T-helper 1 cell treated with Interleukin-12 subunit alpha and Interleukin-12 subunit beta and Interleukin-4 antibody, amounts not matched to agents 30 ng/mL and 1 ng/mL, for 36 hours (primary cell): Measurements from ENCODE around the gene CRTAP. TPM values are rescaled to one million over a fixed set of nuclear protein-coding genes. Genes with fewer than 3 reads are reported as not detected.
"Not testable (repeated sequence)": the region's sequence is repeated elsewhere in the genome, so short reads cannot be mapped to it uniquely, and the experiment has no call there.

Experiments used
- intact Hi-C: fragments of 100-400 bp; cut with micrococcal nuclease; formaldehyde crosslinking; loops from one replicate; pipeline ENCODE4 v1.15.1; 2024
- total RNA-seq: library from RNA; stranded (reverse); gene quantifications from 2 replicates; pipeline ENCODE4 v1.2.3, GENCODE V29; 2022

Gene CRTAP
- total RNA-seq: 25.3 and 27.3 TPM in 2 replicates

DNA sequence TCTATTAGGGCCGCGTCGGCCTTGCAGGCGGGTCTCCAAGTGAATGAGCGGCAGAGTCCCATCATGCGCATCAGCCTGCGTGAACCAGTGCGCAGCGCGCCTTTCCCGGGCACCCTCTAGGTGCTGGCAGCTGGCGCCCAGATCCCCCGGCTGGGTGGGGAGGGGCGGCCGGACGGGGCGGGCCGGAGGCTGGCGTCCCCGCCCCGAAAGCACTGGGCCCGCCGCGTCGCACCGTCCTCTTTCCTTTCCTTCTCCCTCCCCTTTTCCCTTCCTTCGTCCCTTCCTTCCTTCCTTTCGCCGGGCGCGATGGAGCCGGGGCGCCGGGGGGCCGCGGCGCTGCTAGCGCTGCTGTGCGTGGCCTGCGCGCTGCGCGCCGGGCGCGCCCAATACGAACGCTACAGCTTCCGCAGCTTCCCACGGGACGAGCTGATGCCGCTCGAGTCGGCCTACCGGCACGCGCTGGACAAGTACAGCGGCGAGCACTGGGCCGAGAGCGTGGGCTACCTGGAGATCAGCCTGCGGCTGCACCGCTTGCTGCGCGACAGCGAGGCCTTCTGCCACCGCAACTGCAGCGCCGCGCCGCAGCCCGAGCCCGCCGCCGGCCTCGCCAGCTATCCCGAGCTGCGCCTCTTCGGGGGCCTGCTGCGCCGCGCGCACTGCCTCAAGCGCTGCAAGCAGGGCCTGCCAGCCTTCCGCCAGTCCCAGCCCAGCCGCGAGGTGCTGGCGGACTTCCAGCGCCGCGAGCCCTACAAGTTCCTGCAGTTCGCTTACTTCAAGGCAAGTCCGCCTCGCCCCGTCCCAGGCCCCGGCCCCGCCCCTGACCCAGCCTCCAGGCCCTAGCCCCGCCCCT is at the start of gene CRTAP:
Gene CRTAP, plus strand, starts transcription at position 243 of the 850 bp plus-strand sequence. Its CDS starts 64 bp downstream, at position 307.
- intact Hi-C loops: loop anchor here (1.0 to 5.0 kb wide), 9 partner anchors 17 to 683 kb away; partner anchors contain the start of genes CLASP2, CNOT10, GLB1 and TMPPE

DNA sequence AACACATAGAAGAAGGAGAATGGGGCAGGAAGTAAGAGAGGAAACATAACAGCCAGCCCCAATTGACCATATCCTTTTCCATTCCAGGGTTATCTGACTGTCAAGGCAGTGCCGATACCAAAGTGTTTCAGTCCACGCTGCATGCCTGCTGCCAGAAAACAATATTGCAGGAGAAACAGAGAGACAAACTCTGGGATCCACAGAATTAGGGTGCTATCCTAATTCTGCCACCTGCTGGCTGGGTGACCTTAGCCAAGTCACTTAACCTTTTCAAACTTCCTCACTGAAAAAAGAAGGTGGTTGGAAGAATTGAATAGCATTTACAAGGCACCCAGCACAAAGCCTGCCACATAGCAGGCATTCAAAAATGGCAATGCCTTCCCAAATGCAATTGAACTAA is 48.9 kb upstream of the CRTAP start:
- intact Hi-C loops: loop anchor here (1.0 to 10.0 kb wide), 3 partner anchors 34 to 380 kb away; partner anchors contain the start of gene CNOT10

DNA sequence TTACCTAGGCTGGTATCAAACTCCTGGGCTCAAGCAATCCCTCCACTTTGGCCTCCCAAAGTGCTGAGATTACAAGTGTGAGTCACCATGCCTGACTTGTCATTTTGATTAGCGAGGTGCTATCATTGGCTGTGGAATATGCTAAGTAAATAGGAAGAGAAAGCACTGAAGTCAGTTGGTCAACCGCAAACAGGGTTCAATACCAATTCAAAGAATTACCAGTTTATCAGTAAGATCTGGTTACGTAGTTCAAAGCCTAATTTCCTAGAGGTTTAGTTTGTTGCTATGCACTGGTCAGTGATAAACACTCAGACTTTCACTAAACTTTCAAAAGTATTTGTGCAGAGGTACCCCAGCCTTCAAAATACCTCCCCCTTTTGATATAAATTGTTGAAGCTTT is 46.3 kb upstream of the CRTAP start:
- intact Hi-C loops: loop anchor here (10.0 kb wide), 1 partner anchor 383 kb away; the partner anchor contains the start of gene CNOT10

DNA sequence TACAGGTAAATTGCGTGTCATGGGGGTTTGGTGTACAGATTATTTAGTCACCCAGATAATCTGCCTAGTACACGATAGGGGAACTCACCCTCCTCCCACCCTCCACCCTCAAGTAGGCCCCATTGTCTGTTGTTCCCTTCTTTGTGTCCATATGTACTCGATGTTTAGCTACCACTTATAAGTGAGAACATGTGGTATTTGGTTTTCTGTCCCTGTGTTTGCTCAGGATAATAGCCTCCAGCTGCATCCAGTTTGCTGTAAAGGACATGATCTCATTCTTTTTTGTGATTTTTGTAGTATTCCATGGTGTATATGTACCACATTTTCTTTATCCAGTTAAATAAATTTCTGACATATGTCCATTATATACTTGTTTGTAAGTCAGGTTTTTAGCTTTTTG is 44.0 kb upstream of the CRTAP start:
- intact Hi-C loops: loop anchor here (10.0 kb wide), 1 partner anchor 385 kb away; the partner anchor contains the start of gene CNOT10

DNA sequence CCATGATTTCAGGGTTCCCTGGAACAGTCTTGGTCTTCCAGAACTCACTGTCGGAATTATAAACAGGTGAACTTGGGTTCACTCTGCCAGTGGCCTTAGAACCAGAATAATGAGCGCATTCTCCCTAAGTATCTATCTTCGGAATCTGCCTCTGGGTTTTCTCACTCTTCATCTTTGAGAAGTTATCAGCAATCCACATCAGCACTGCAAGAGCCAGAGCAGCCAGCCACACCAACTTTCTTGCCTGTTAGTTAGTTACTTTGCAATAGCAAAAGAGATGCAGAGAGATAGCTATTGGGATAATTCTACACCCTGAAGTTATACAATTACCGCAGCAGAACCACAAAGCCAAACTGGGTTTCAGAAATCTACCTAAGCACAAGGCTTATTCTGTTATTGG is 42.6 kb upstream of the CRTAP start:
- intact Hi-C loops: no loop called here

DNA sequence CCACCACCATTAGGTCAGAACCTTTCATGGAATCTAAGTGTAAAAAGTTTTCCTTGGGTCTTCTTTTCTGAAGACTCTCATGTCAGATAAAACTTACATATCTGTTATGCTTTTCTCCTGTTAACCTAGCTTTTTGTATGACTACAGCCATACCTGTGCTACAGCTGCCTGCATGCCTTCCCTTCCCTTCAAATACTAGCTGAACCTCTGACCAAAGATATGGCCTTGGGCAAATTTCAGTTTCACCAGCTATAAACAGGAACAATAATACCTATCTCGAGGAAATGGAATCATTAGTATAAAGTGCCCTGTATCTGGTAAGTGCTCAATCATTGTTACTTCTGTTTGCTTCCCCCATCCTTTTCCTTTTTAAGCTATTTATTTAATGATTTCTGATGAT is 41.9 kb upstream of the CRTAP start:
- intact Hi-C loops: no loop called here

DNA sequence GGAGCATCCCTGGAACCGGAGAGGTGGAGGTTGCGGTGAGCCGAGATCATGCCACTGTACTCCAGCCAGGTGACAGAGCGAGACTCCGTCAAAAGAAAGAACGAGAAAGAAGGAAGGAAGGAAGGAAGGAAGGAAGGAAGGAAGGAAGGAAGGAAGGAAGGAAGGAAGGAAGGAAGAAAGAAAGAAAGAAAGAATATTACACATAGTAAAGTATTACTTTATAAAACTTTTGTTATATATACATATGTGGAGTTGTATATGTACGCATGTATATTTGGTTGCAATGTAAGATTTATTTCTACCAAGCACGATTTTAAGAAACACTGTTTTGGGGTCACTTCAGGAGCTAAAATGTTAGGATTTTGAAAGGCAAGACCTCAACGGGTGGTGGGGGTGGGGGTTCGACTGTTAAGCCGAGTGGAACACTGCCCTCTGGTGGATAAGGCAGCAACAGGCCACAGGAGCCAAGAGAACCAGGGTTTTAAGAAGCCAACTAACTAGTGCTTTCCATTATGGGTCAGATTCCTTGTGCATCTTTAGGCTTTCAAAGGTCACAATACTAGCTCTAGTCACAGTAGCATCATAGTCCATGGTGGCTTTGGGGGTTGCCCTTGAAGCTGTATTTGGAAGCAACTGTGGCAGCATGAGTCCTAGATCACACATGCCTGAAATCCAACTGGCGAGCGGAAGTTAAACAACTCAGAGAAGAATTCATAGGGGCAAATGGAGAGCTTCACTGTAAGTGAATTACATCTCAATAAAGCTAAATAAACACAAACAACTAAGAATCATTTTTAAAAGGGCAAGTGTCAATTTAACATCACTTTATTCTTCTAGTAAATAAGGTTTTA is 39.4 kb upstream of the CRTAP start:
- intact Hi-C loops: loop anchor here (1.0 kb wide), 6 partner anchors 15 to 299 kb away; partner anchors contain the start of genes GLB1 and TMPPE

DNA sequence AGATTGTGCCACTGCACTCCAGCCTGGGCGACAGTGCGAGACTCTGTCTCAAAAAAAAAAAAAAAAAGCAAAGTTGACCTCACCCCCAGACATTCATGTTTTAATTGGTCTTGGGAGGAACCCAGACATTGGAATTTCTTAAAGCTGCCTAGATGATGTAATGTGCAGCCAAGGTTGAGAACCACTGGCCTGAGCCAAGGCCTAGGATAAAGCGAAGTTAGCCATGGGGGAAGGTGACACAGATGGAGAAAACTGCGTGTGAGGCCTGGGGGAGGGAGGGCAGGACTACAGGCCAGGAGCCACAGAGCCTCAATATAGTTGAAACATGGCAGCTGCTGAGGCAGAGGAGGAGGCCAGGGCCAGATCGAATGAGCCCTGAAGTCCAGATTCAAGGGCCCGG is 37.8 kb upstream of the CRTAP start:
- intact Hi-C loops: no loop called here

DNA sequence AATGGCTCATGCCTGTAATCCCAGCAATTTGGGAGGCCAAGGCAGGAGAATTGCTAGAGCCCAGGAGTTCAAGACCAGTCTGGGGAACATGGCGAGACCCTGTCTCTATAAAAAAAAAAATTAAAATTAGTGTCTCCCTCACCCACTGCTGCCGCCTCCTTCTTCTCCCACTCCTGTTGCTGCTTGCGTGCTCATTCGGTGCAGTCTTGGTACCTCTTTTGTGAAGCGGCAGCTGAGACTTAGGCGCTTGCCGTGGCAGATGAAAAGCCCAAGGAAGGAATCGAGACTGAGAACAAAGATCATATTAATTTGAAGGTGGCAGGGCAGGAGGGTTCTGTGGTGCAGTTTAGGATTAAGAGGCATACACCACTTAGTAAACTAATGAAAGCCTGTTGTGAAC is 36.9 kb upstream of the CRTAP start:
- intact Hi-C loops: no loop called here

DNA sequence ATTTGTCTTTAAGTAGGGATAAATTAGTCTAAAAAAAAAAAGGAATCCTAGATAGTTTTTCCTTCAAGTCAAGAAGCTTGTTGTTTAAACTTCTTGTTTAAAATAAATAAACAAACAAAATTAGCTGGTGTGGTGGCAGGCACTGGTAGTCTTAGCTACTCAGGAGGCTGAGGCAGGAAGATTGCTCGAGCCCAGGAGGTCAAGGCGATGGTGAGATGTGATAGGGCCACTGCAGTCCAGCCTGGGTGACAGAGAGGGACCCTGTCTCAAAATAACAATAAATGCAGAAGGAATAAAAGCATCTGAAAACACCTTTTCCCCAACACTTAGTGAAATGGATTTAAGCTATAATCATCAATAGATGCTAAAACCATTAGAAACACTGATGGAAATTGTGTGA is 35.8 kb upstream of the CRTAP start:
- intact Hi-C loops: no loop called here

DNA sequence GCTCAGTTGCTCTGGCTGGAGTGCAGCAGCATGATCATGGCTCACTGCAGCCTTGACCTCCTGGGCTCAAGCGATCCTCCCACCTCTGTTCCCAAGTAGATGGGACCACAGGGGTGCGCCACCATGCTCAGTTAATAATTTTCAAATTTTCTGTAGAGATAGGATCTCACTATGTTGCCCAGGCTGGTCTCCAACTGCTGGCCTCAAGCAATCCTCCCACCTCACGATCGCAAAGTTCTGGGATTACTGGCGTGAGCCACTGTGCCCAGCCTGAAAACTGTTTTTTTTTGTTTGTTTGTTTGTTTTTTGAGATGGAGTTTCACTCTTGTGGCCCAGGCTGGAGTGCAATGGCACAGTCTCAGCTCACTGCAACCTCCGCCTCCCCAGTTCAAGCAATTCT is 34.0 kb upstream of the CRTAP start:
- intact Hi-C loops: not testable (repeated sequence)

DNA sequence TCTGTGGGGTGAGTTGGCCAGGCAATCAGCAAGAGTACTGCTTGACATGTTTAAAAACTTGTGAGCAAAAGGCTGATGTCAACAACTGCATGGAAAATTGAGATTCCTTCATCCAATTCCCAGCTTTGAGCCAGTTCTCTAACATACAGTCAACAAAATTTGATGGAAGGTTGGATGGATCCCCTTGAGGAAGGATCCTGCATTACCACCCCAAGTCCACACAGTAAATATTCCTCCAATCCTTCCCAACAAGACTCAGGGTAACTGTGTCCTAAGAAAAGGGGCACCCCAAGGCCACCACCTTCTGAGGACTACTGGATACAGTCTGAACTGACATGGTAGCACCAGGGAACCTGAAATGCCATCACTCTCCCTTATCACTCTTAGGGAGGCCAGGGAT is 32.0 kb upstream of the CRTAP start:
- intact Hi-C loops: no loop called here

DNA sequence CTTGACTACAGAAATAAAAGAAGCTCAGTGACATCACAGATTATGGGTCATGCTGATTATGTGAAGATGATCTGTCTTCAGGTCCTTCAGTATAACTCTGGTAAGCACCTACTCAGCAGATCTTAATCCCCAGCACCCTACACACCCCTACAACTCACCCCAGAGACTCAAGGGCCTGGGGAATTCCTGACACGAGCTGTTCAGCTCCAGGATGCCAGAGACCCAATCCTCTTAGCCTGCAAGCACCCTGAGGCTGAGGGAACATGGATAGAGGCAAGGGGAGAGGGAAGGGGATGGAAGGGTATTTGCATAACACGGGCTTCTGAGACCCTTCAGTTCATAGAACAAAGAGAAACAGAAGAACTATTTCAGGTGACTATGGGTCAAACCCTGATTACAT is 29.9 kb upstream of the CRTAP start:
- intact Hi-C loops: no loop called here

DNA sequence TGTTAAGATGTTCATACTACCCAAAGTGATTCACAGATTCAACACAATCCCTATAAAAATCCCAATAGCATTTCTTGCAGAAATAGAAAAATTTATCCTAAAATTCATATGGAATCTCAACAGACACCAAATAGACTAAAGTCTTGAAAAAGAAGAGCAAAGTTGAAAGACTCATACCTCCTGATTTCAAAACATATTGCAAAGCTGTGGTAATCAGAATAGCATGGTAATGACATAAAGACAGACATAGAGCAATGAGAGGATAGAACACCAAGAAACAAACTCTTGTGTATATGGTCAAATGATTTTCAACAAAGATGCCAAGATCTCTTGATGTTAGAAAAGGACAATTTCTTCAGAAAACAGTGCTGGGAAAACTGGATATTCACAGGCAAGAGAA is 25.1 kb upstream of the CRTAP start:
- intact Hi-C loops: loop anchor here (1.0 kb wide), 2 partner anchors 9 to 14 kb away; partner anchors contain the start of genes GLB1 and TMPPE

DNA sequence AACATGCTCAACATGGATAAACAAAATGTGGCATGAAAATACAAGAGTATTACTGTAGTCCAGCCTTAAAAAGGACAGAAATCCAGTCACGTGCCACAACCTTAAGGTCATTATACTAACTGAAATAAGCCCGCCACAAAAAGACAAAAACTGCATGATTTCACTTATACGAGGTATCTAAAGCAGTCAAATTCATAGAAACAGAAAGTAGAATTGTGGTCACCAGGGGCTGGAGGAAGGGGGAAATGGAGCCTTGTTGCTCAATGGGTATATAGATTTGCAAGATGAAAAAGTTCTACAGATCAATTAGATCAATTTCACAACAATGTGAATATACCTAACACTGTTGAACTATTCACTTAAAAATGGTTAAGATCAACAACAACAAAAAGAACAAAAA is 24.3 kb upstream of the CRTAP start:
- intact Hi-C loops: loop anchor here (1.0 kb wide), 2 partner anchors 8 to 15 kb away; partner anchors contain the start of genes GLB1 and TMPPE

DNA sequence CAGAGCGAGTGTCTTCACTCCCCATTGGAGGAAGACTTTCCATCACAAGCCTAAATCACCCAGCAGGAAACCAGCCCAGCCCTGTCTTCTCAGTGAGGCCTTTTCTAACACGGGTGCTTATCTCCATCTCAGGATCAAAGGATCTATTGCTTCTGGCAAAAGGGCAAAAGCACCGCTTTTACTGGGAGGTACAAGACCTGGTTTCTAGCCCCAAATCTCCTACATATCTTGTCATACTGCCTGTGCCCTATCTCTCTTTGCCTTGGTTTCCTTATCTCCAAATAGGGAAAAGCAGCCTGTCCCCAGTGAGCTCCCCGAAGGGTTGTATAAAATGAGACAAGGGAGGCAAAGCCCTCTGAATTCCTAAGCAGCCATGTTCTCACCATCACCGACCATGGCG is 22.1 kb upstream of the CRTAP start:
- intact Hi-C loops: loop anchor here (10.0 kb wide), 1 partner anchor 357 kb away; no protein-coding TSS in a partner anchor

DNA sequence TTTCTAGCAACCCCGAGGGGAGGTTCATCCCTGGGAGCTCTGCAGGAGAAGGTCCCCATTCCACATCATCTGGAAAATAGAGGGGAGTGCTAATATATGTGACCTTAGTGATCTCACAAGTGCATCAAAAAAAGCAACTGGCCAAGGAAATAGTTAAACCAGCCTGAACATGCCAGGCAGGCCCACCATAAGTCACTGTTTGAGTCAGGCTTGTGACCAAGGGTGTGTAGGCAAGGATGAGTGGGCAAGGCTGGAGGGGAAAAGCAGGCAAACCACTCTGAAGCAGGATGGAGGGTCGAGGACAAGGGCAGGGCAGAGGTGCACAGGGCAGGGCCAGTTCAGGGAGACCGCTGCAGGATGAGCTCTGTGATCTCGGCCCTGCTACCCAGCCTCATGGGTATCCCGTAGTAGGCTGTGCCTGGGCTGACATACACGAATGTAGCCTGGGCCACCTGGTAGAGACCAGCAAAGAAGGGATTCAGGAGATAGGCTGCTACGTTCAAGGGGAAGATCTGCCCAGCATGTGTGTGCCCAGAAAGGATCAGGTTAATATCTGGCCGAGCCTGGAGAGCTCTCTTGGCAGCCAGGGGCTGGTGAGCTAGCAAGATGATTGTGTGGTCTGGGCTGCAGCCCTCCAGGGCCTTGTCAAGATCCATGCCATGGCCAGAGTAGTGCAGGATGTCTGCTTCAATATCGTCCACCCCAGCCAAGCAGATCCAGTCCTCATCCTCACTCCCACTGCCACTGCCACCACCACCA is 21.1 kb upstream of the CRTAP start:
- intact Hi-C loops: loop anchor here (10.0 kb wide), 1 partner anchor 358 kb away; no protein-coding TSS in a partner anchor

DNA sequence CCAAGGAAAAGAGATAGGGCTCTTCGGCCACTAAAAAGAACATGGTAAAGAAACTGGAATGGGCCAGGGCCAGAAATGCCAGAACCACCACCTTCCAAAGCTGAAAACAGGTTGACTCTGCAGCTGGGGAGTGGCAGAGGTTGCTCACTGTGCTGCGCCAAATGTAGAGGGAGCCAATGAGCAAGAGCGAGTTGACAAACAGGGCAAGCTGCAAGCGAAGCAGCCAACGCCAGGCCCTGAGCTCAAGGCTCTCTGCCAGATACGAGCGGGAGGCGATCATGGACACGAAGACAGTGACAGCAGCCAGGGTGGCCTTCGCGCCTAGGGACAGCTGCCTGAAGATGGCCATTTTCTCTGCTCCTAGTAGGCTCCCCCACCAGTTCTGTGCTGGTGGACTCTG is 20.0 kb upstream of the CRTAP start:
- intact Hi-C loops: loop anchor here (10.0 kb wide), 1 partner anchor 359 kb away; no protein-coding TSS in a partner anchor

DNA sequence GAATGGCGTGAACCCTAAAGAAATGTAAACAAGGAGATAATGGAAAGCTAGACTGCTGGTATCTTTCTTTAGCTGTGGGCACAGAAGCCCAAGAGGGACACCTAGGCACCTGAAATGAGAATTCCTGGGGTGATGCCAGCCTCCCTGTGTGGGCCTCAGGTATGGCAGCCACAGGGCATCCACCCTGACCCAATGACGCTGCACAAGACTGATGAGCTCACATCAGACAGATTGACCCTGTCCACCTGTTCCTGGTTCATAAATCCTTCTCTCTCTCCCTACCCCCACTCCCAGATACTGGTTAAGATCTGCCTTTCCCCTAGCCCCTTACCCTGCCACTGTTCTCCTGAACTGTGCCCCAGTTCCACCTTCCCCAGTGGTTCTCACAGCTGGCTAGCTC is 18.4 kb upstream of the CRTAP start:
- intact Hi-C loops: loop anchor here (5.0 to 10.0 kb wide), 2 partner anchors 361 to 523 kb away; partner anchors contain the start of gene DYNC1LI1

DNA sequence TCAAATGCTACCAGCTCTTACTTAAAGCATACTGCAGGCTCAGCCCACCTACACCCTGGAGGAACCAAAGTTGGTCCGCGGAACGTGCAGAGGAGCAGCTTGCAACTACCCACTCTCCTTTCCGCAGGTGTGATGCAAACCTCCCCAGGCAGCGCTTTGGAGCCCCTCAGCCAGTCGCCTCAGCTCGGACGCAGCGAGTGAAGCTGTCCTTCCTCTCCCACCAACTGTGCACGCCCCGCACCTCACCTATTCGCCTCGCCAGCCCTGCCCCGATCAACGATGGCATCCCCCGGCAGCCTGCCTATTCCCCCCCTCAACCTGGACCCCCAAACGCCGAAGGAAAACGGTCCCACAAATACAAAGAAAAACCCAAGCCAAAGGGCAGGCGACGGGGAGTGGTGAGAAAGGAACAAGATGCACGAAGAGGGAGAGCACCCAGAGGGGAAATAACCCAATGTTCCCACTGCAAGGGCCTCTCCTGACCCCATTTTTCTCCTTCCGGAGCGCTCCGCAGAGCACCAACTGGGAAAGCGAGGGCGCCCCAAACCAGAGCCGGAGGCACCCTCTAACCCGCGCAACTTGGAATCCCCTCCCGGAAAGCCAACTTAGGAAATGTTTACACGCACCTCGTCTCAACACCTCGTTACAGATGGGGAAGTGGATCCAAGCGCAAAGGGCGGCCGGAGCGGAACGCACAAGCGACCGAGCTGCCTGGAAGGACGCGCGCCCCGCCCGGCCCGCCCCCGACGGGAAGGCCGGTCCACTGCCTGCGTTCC is 17.5 kb upstream of the CRTAP start:
- intact Hi-C loops: loop anchor here (2.0 to 10.0 kb wide), 4 partner anchors 65 to 593 kb away; partner anchors contain the start of genes CMTM6 and DYNC1LI1
